Bone marrow (tissue), 2 donors: ENCODE measurements around the gene CTBP1.

Source experiments
- DNase-seq, 2 donors: peaks; one replicate each; lab custom pipeline; 2025; lab: John Stamatoyannopoulos, UW

CTBP1 gene

GRCh38 chr4:1249731-1250526, 999 bp upstream of the CTBP1 start:
- DNase-seq: peak in 1 of 2 donors; percentile 56

- peak; percentile 57 to 78 for DNase-seq
These were observed 309 bp upstream of the CTBP1 start for GRCh38 chr4:1249148-1249730.

GRCh38 chr4:1247864-1248244, 1.1 kb downstream of the CTBP1 start:
- DNase-seq: no peak

GRCh38 chr4:1246901-1247863, 1.7 kb downstream of the CTBP1 start:
- DNase-seq: no peak

GRCh38 chr4:1246111-1246881, 2.6 kb downstream of the CTBP1 start:
- DNase-seq: no peak

GRCh38 chr4:1245481-1246051, 3.4 kb downstream of the CTBP1 start:
- DNase-seq: no peak

- no peak for DNase-seq
These were observed 3.9 kb downstream of the CTBP1 start for GRCh38 chr4:1244978-1245471.

GRCh38 chr4:1244081-1244977, 4.6 kb downstream of the CTBP1 start:
- no peak for DNase-seq

- no peak for DNase-seq
These were observed 5.4 kb downstream of the CTBP1 start for GRCh38 chr4:1243451-1244080.

- DNase-seq: no peak
These were observed 6.2 kb downstream of the CTBP1 start for GRCh38 chr4:1242506-1243450.

- no peak for DNase-seq
These were observed 6.9 kb downstream of the CTBP1 start for GRCh38 chr4:1241936-1242505.

GRCh38 chr4:1241466-1241935, 7.4 kb downstream of the CTBP1 start:
- no peak for DNase-seq

- DNase-seq: no peak
These were observed 8.0 kb downstream of the CTBP1 start for GRCh38 chr4:1240721-1241465.

- DNase-seq: no peak
These were observed 9.0 kb downstream of the CTBP1 start for GRCh38 chr4:1239950-1240307.

GRCh38 chr4:1239141-1239949, 9.6 kb downstream of the CTBP1 start:
- no peak for DNase-seq

GRCh38 chr4:1238676-1239000, 10.3 kb downstream of the CTBP1 start:
- DNase-seq: no peak
